Activated naive CD4-positive, alpha-beta T cell treated with anti-CD3 and anti-CD28 coated beads for 36 hours (primary cell): Measurements from ENCODE around the gene TNNT1. TPM values are rescaled to one million over a fixed set of nuclear protein-coding genes. Genes with fewer than 3 reads are reported as not detected.
"Not testable (repeated sequence)": the region's sequence is repeated elsewhere in the genome, so short reads cannot be mapped to it uniquely, and the experiment has no call there.

ENCODE experiments used
- CTCF ChIA-PET: fragments of 350-600 bp; sonication (Branson Sonifier 250); formaldehyde crosslinking; loops from one replicate; lab custom pipeline; 2021; ENCODE audit warnings: antibody characterized with exemption; lab: Charles Lee
- DNase-seq: peaks from one replicate; pipeline ENCODE4 v3.0.0-alpha.2; 2020
- H3K27ac Mint-ChIP-seq: one replicate; pipeline ENCODE4 v1.8.0; 2021; ENCODE audit warnings: mild to moderate bottlenecking, mixed read lengths
- H3K27me3 Mint-ChIP-seq: one replicate; pipeline ENCODE4 v1.8.0; 2021; ENCODE audit warnings: low read depth, mixed read lengths
- H3K36me3 Mint-ChIP-seq: one replicate; pipeline ENCODE4 v1.8.0; 2021; ENCODE audit warnings: low read depth, mixed read lengths
- H3K4me1 Mint-ChIP-seq: one replicate; pipeline ENCODE4 v1.8.0; 2021; ENCODE audit warnings: low read depth, mixed read lengths
- H3K4me3 Mint-ChIP-seq: one replicate; pipeline ENCODE4 v1.8.0; 2021; ENCODE audit warnings: mild to moderate bottlenecking, moderate library complexity, mixed read lengths
- H3K9me3 Mint-ChIP-seq: one replicate; pipeline ENCODE4 v1.8.0; 2021; ENCODE audit warnings: mixed read lengths
- intact Hi-C: fragments of 100-400 bp; cut with micrococcal nuclease; formaldehyde crosslinking; loops from one replicate; pipeline ENCODE4 v1.15.1; 2023
- total RNA-seq, 2 experiments: library from RNA; stranded (reverse); gene quantifications; one replicate each; pipeline ENCODE4 v1.2.3, GENCODE V29; 2021

Gene TNNT1
- total RNA-seq, 2 experiments from 2014 or later = not detected

GRCh38 chr19:55161571-55162322 is 12.7 kb upstream of the TNNT1 start:
- no peaks in the 10 kb centered on the region for H3K36me3 Mint-ChIP-seq
- H3K27ac Mint-ChIP-seq = no peak overlapping the region
- H3K4me1 Mint-ChIP-seq = peaks cover 10% of the 10 kb centered on the region
- H3K27me3 Mint-ChIP-seq = peaks cover 56% of the 10 kb centered on the region
- no peaks in the 10 kb centered on the region for H3K9me3 Mint-ChIP-seq
- CTCF ChIA-PET = interaction anchor here (0.6 kb wide), 1 partner anchor 468 kb away, joined by 3 read pairs; no protein-coding TSS in a partner anchor
- H3K4me3 Mint-ChIP-seq = no peak overlapping the region
- no peak for DNase-seq
- intact Hi-C loops = loop anchor here (2.0 to 10.0 kb wide), 4 partner anchors 21 to 279 kb away; partner anchors contain the start of gene PPP1R12C

GRCh38 chr19:55160986-55161365 is 12.0 kb upstream of the TNNT1 start:
- DNase-seq = no peak
- Mint-ChIP-seq H3K4me1 (peaks cover 9% of the 10 kb centered on the region), H3K9me3 (no peaks in the 10 kb centered on the region), H3K27me3 (peaks cover 54% of the 10 kb centered on the region), H3K36me3 (no peaks in the 10 kb centered on the region), H3K4me3 (no peak overlapping the region), H3K27ac (no peak overlapping the region)
- CTCF ChIA-PET = interaction anchor here (0.6 to 4.1 kb wide), 8 partner anchors 14 to 468 kb away, joined by 3 to 24 read pairs (median 4); no protein-coding TSS in a partner anchor
- intact Hi-C loops = loop anchor here (2.0 to 10.0 kb wide), 4 partner anchors 20 to 279 kb away; partner anchors contain the start of gene PPP1R12C

DNA sequence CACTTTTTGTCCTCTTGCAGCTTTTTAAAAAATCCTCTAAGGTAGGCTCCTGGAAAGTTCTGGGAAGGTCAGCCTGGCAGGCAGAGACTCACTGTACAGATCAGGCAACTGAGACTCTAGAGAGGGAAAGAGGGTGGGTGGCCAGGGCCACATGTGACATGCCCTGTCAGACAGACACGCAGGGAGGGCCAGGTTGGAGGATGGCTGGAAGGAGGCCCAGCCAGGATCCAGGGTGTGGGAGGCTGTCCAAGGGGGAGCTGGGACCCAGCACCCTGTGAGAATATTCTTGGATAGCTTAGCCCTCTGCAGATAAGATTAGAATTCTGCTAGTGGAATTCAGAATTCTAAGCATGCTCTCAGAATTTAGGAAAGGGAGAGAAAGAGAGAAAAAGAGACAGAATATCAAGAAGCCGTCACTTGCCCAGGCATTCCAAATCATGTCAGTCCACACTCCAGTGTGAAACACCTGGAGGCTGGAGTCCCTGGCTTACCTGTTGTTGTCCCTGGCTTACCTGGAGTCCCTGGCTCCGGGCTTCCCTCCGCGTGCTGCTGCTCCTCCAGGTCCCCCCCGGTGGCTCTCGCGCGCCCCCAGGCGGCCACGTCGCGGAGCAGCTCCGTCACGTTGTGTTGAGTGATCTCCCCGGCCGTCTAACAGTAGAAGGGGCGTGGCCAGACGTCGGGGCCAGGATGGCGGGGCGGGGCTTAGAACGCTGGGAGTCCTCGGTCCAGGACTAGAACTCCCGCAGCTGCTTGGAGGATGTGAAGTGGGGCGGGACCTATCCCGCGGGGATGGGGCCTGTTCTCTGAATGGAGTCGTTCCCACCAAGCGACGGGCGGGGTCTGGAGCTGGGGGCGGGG is 11.4 kb upstream of the TNNT1 start:
- intact Hi-C loops = loop anchor here (2.0 to 10.0 kb wide), 4 partner anchors 20 to 278 kb away; partner anchors contain the start of gene PPP1R12C
- H3K27me3 Mint-ChIP-seq = peaks cover 48% of the 10 kb centered on the region
- H3K4me3 Mint-ChIP-seq = no peak overlapping the region
- peaks cover 9% of the 10 kb centered on the region for H3K4me1 Mint-ChIP-seq
- no peaks in the 10 kb centered on the region for H3K9me3 Mint-ChIP-seq
- no peak overlapping the region for H3K27ac Mint-ChIP-seq
- CTCF ChIA-PET = interaction anchor here (0.6 to 4.1 kb wide), 9 partner anchors 14 to 188 kb away, joined by 3 to 24 read pairs (median 5); no protein-coding TSS in a partner anchor
- peak; percentile 94 for DNase-seq
- H3K36me3 Mint-ChIP-seq = no peaks in the 10 kb centered on the region

GRCh38 chr19:55158848-55159749 is 10.1 kb upstream of the TNNT1 start:
- DNase-seq = no peak
- Mint-ChIP-seq H3K27ac (no peak overlapping the region), H3K4me1 (peaks cover 15% of the 10 kb centered on the region), H3K27me3 (peaks cover 43% of the 10 kb centered on the region), H3K9me3 (no peaks in the 10 kb centered on the region), H3K36me3 (no peaks in the 10 kb centered on the region), H3K4me3 (no peak overlapping the region)
- CTCF ChIA-PET = interaction anchor here (0.6 to 4.1 kb wide), 5 partner anchors 12 to 79 kb away, joined by 3 to 24 read pairs (median 7); no protein-coding TSS in a partner anchor
- intact Hi-C loops = no loop called here

GRCh38 chr19:55158423-55158822 is 9.4 kb upstream of the TNNT1 start:
- no peak for DNase-seq
- H3K9me3 Mint-ChIP-seq = peaks cover 2% of the 10 kb centered on the region
- H3K27ac Mint-ChIP-seq = no peak overlapping the region
- H3K4me1 Mint-ChIP-seq = peaks cover 20% of the 10 kb centered on the region
- no peak overlapping the region for H3K4me3 Mint-ChIP-seq
- intact Hi-C loops = no loop called here
- CTCF ChIA-PET = interaction anchor here (4.1 kb wide), 1 partner anchor 18 kb away, joined by 24 read pairs; no protein-coding TSS in a partner anchor
- peaks cover 40% of the 10 kb centered on the region for H3K27me3 Mint-ChIP-seq
- no peaks in the 10 kb centered on the region for H3K36me3 Mint-ChIP-seq

- no peak within 1 kb of the TSS for H3K4me3 Mint-ChIP-seq
- no peak within 1 kb of the TSS for H3K27ac Mint-ChIP-seq
- intact Hi-C loops = no loop called here
- CTCF ChIA-PET = interaction anchor here (0.7 to 4.1 kb wide), 2 partner anchors 17 to 40 kb away, joined by 3 to 24 read pairs; no protein-coding TSS in a partner anchor
- peaks cover 40% of the 10 kb centered on the region for H3K27me3 Mint-ChIP-seq
- H3K9me3 Mint-ChIP-seq = peaks cover 3% of the 10 kb centered on the region
- H3K36me3 Mint-ChIP-seq = no peaks in the 10 kb centered on the region
- no peak for DNase-seq
- H3K4me1 Mint-ChIP-seq = peaks cover 24% of the 10 kb centered on the region
Measured at GRCh38 chr19:55157064-55157908, 8.3 kb upstream of the TNNT1 start, which contains the start of gene TNNI3. TNNI3 (minus strand) TSS chr19:55157732; CDS start chr19:55157589, 143 bp downstream.

DNA sequence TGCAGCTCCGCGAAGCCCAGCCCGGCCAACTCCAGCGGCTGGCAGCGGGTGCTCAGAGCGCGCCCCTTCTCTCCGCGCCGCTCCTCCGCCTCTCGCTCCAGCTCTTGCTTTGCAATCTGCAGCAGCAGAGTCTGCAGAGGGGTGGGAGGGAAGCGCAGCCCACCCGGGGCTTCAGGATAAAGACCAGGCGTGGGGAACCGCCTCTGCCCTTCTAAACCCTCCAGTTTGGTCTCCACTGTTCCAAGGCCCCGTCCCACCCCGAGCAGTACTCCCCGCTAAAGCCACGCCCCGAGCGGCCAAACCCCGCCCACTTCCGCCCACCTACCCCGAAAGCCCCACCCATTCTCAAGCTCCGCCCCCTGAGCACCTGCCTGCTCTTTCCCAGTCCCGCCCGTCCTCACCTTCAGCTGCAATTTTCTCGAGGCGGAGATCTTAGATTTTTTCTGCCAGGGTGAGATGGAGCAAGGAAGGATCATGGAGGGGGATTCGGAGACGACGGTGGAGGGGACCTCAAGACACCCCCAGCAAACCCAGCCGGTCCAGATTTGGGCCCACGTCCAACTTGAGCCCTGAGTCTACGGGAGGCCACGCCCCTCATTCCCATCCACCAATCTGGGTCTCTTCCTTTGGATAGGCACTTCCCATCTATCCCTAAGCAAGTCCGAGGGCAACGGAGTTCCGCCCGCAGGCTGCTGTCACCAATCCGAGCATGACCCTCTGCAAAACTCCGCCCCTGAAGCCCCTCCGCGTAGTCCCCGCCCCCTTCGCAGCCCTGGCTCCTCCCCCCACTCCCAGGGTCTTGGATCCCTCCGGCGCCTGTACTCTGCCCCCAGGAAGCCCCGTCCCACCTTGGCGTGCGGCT is 7.4 kb upstream of the TNNT1 start:
- peak; percentile 51 for DNase-seq
- CTCF ChIA-PET = interaction anchor here (0.5 to 0.7 kb wide), 3 partner anchors 21 to 430 kb away, joined by 3 to 4 read pairs (median 4); no protein-coding TSS in a partner anchor
- Mint-ChIP-seq H3K27me3 (peaks cover 38% of the 10 kb centered on the region), H3K9me3 (peaks cover 11% of the 10 kb centered on the region), H3K4me1 (peaks cover 30% of the 10 kb centered on the region), H3K4me3 (no peak overlapping the region), H3K27ac (no peak overlapping the region), H3K36me3 (peaks cover 3% of the 10 kb centered on the region)
- intact Hi-C loops = no loop called here

DNA sequence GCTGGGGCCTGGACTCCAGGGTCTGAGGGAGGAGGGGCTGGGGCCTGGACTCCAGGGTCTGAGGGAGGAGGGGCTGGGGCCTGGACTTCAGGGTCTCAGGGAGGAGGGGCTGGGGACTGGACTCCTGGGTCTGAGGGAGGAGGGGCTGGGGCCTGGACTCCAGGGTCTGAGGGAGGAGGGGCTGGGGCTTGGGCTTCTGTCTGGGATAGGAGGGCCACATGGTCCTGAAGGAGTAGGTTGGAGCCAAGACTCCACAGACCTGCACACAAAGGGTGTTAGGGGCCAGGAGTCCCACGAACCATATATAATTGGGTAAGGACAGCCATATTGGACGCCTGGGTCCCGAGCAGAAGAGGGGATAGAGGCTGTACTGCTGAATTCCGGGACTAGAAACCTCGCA is 6.8 kb upstream of the TNNT1 start:
- H3K4me3 Mint-ChIP-seq, H3K36me3 Mint-ChIP-seq, intact Hi-C loops, H3K27ac Mint-ChIP-seq, DNase-seq: not testable (repeated sequence)
- CTCF ChIA-PET = interaction anchor here (0.6 kb wide), 1 partner anchor 430 kb away, joined by 4 read pairs; no protein-coding TSS in a partner anchor
- Mint-ChIP-seq H3K4me1 (peaks cover 30% of the 10 kb centered on the region), H3K9me3 (peaks cover 14% of the 10 kb centered on the region), H3K27me3 (peaks cover 38% of the 10 kb centered on the region)

DNA sequence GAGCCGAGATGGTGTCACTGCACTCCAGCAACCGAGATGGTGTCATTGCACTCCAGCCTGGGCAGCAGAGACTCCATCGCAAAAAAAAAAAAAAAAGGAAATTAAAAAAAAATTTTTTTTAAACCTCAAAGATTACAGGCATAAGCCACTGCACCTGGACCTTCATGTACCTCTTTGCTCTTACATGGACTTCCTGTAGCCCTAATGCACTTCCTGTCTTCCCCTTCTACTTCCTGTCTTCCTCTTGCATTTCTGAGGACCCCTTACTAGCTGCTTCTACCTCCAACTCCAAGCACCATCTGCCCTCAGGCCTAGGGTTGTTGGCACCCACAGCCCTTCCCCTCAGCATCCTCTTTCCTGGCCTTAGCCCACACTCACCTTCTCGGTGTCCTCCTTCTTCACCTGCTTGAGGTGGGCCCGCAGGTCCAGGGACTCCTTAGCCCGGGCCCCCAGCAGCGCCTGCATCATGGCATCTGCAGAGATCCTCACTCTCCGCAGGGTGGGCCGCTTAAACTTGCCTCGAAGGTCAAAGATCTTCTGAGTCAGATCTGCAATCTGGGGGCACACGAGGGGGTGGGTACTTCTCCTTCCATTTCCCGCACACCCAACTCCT is 4.8 kb upstream of the TNNT1 start:
- H3K36me3 Mint-ChIP-seq = peaks cover 4% of the 10 kb centered on the region
- intact Hi-C loops = no loop called here
- no peak overlapping the region for H3K4me3 Mint-ChIP-seq
- no peak for DNase-seq
- H3K4me1 Mint-ChIP-seq = peaks cover 29% of the 10 kb centered on the region
- peaks cover 36% of the 10 kb centered on the region for H3K27me3 Mint-ChIP-seq
- H3K9me3 Mint-ChIP-seq = peaks cover 14% of the 10 kb centered on the region
- H3K27ac Mint-ChIP-seq = no peak overlapping the region
- CTCF ChIA-PET = interaction anchor here (0.7 to 1.2 kb wide), 3 partner anchors 11 to 390 kb away, joined by 3 to 7 read pairs (median 4); no protein-coding TSS in a partner anchor
